Kidney epithelial cell (primary cell): ENCODE results near the gene MRPL24. TPM values are rescaled to one million over a fixed set of nuclear protein-coding genes. Genes with fewer than 3 reads are reported as not detected.

Experiments
- DNase-seq: peaks from one replicate; pipeline ENCODE4 v3.0.0-alpha.2; 2010; ENCODE audit warnings: low read depth
- H3K27me3 ChIP-seq: 2 replicates; pipeline ENCODE4 v1.6.0; 2011; ENCODE audit warnings: low read length; ENCODE audit not compliant: control insufficient read depth, insufficient read depth
- H3K36me3 ChIP-seq: 2 replicates; pipeline ENCODE4 v1.5.1; 2011; ENCODE audit warnings: low read length; ENCODE audit not compliant: control insufficient read depth, insufficient read depth
- H3K4me3 ChIP-seq: 2 replicates; pipeline ENCODE4 v1.5.1; 2011; ENCODE audit warnings: low read depth, mild to moderate bottlenecking, control low read depth, low read length
- CTCF ChIP-seq: IDR thresholded peaks from 2 replicates; pipeline ENCODE4 v1.5.1; 2011; ENCODE audit warnings: mild to moderate bottlenecking, moderate library complexity, low read length, control low read depth, inconsistent platforms; ENCODE audit not compliant: insufficient read depth, poor library complexity, severe bottlenecking
- total RNA-seq: library from RNA; depleted of rRNA; stranded (reverse); fragments of >200 nt; gene quantifications from 2 replicates; pipeline ENCODE4 v1.2.3, GENCODE V29; 2015

The MRPL24 gene
- total RNA-seq, 1 donor from 2014 or later = 62.2 TPM

GRCh38 chr1:156708218-156708661 is 32.6 kb downstream of the MRPL24 start:
- no peak for TF ChIP-seq CTCF
- Histone ChIP-seq H3K27me3 (no peaks in the 10 kb centered on the region), H3K4me3 (no peak overlapping the region), H3K36me3 (no peaks in the 10 kb centered on the region)
- DNase-seq = no peak

GRCh38 chr1:156707417-156708217 is 33.3 kb downstream of the MRPL24 start:
- no peak for DNase-seq
- TF ChIP-seq CTCF = no peak
- H3K36me3 ChIP-seq = no peaks in the 10 kb centered on the region
- H3K27me3 ChIP-seq = no peaks in the 10 kb centered on the region
- no peak overlapping the region for H3K4me3 ChIP-seq

- Histone ChIP-seq H3K27me3 (no peaks in the 10 kb centered on the region), H3K36me3 (no peaks in the 10 kb centered on the region), H3K4me3 (peak overlapping the region; percentile 21)
- TF ChIP-seq CTCF = no peak
- no peak for DNase-seq
Observed at GRCh38 chr1:156706657-156707416, 34.1 kb downstream of the MRPL24 start.

- H3K4me3 ChIP-seq = peak overlapping the region; percentile 31
- H3K27me3 ChIP-seq = no peaks in the 10 kb centered on the region
- peak; percentile 91 for TF ChIP-seq CTCF
- H3K36me3 ChIP-seq = no peaks in the 10 kb centered on the region
- no peak for DNase-seq
Observed at GRCh38 chr1:156705918-156706656, 34.8 kb downstream of the MRPL24 start.

- no peaks in the 10 kb centered on the region for H3K36me3 ChIP-seq
- DNase-seq = no peak
- H3K4me3 ChIP-seq = peak within 1 kb of the TSS; percentile 31
- no peaks in the 10 kb centered on the region for H3K27me3 ChIP-seq
- TF ChIP-seq CTCF = no peak
Observed at GRCh38 chr1:156705321-156705917, 35.5 kb downstream of the MRPL24 start, which contains the start of gene CRABP2. CRABP2 (minus strand) TSS chr1:156705583; CDS start chr1:156705446, 137 bp downstream.
